Mammary epithelial cell (primary cell): ENCODE measurements around the gene ASB6.

Experiments
- EZH2 ChIP-seq: IDR thresholded peaks from 2 replicates; pipeline ENCODE4 v1.6.1; 2012; ENCODE audit warnings: low read length, inconsistent platforms, borderline replicate concordance
- TF ChIP-seq, protein P1 (sequence below), 2 donors: IDR thresholded peaks in 1 of 2; conservative IDR thresholded peaks in 1 of 2; 2 replicates each; pipeline ENCODE4 v1.5.1; 2011 to 2012; ENCODE audit warnings: inconsistent platforms in 2 of 2, low read length in 2 of 2, mild to moderate bottlenecking in 2 of 2, control low read depth in 1 of 2, low read depth in 1 of 2; ENCODE audit not compliant: insufficient read depth in 1 of 2; ENCODE audit errors: extremely low read depth in 1 of 2

DNA sequence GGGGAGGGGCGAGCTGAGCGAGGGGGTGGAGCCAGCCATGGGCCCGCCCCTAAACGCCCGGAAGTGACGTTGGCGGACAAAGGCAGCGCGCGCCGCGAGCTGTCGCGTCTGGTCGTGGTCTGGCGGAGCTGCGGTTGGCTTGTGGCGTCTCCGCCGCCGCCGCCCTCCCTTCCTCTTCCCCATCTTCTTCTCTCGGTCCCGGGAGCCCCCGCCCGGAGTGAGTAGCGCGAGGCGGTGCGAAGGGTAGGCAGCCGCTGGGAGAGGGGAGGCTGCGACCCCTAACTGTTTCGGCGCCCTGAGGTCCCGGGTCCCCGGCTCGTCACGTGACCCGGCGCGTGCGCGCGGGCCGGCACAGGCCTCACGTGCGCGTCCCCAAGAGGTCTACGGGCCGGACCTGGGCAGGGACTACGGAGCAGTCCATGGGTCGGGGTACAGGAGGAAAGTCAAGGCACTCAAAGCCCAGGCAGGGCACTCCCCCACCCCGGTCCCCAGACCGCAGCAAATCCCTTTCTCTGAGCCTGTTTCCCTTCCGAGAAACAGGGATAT, 15.8 kb downstream of the ASB6 start, which contains the start of gene NTMT1:
- TF ChIP-seq, protein P1, sequence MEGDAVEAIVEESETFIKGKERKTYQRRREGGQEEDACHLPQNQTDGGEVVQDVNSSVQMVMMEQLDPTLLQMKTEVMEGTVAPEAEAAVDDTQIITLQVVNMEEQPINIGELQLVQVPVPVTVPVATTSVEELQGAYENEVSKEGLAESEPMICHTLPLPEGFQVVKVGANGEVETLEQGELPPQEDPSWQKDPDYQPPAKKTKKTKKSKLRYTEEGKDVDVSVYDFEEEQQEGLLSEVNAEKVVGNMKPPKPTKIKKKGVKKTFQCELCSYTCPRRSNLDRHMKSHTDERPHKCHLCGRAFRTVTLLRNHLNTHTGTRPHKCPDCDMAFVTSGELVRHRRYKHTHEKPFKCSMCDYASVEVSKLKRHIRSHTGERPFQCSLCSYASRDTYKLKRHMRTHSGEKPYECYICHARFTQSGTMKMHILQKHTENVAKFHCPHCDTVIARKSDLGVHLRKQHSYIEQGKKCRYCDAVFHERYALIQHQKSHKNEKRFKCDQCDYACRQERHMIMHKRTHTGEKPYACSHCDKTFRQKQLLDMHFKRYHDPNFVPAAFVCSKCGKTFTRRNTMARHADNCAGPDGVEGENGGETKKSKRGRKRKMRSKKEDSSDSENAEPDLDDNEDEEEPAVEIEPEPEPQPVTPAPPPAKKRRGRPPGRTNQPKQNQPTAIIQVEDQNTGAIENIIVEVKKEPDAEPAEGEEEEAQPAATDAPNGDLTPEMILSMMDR (conservative IDR thresholded peaks at IDR 0.05 in 1 of 2, IDR thresholded peaks at IDR 0.05 in 1 of 2; ENCODE audit: extremely low read depth in 1 of 2, insufficient read depth in 1 of 2, low read depth in 1 of 2, low read length in 2 of 2), result no peak
- TF ChIP-seq EZH2, result no peak
